PC-3 (cell line): ENCODE measurements around the gene ZC3HAV1L. TPM values are rescaled to one million over a fixed set of nuclear protein-coding genes. Genes with fewer than 3 reads are reported as not detected.
A peak's percentile ranks its signal among the peaks of the same experiment; 100 is the strongest.

Source experiments
- ATAC-seq: fragments of 200-7000 bp; cut with Tn5 transposase; 2 replicates; pipeline ENCODE4 v1.9.1; 2020; ENCODE audit warnings: mild to moderate bottlenecking, moderate library complexity
- Bru-seq: library from RNA; stranded (reverse); fragments of 400-500 nt; gene quantifications from one replicate; lab custom pipeline; 2021; lab: Mats Ljungman, UMichigan
- BruChase-seq, 2 experiments: library from RNA; stranded (reverse); fragments of 400-500 nt; gene quantifications; one replicate each; lab custom pipeline; 2021; lab: Mats Ljungman, UMichigan
- BruUV-seq: library from RNA; stranded (reverse); fragments of 400-500 nt; replicated peaks from 2 replicates; lab custom pipeline; 2021; lab: Mats Ljungman, UMichigan
- CTCF ChIA-PET: fragments of 300-600 bp; sonication (Branson Sonifier 250); formaldehyde crosslinking; loops from one replicate; lab custom pipeline; 2022; ENCODE audit warnings: antibody characterized with exemption; lab: Charles Lee
- POLR2A ChIA-PET: fragments of 300-600 bp; sonication (Branson Sonifier 250); formaldehyde crosslinking; loops from one replicate; lab custom pipeline; 2022; ENCODE audit warnings: antibody characterized with exemption; ENCODE audit not compliant: unreplicated experiment; lab: Charles Lee
- DNase-seq: peaks from one replicate; pipeline ENCODE4 v3.0.0-alpha.2; 2015
- H2AFZ ChIP-seq: fragments of 300-600 bp; sonication (generic); 2 replicates; pipeline ENCODE4 v1.6.0; 2016; ENCODE audit warnings: antibody characterized with exemption, low read length
- H3F3A ChIP-seq: fragments of 300-600 bp; sonication (generic); one replicate; pipeline ENCODE4 v1.6.0; 2017; ENCODE audit warnings: antibody characterized with exemption, low read length, control low read depth, mild to moderate bottlenecking; ENCODE audit not compliant: unreplicated experiment
- H3K27ac ChIP-seq: fragments of 300-600 bp; sonication (generic); 2 replicates; pipeline ENCODE4 v1.5.1; 2016; ENCODE audit warnings: mild to moderate bottlenecking, low read length
- H3K27me3 ChIP-seq: fragments of 300-600 bp; sonication (generic); 2 replicates; pipeline ENCODE4 v1.6.1; 2016; ENCODE audit warnings: low read length, mixed read lengths
- H3K36me3 ChIP-seq: fragments of 300-600 bp; sonication (generic); 2 replicates; pipeline ENCODE4 v1.6.1; 2016; ENCODE audit warnings: low read depth, mixed run types, low read length, mixed read lengths
- H3K4me1 ChIP-seq: fragments of 300-600 bp; sonication (generic); 2 replicates; pipeline ENCODE4 v1.5.1; 2016; ENCODE audit warnings: low read length; ENCODE audit not compliant: insufficient read depth
- H3K4me2 ChIP-seq: fragments of 300-600 bp; sonication (generic); 2 replicates; pipeline ENCODE4 v1.6.0; 2016; ENCODE audit warnings: low read length
- H3K4me3 ChIP-seq: fragments of 300-600 bp; sonication (generic); 2 replicates; pipeline ENCODE4 v1.5.1; 2016; ENCODE audit warnings: mild to moderate bottlenecking, low read length, mixed read lengths
- H3K79me2 ChIP-seq: fragments of 300-600 bp; sonication (generic); 2 replicates; pipeline ENCODE4 v1.6.1; 2017; ENCODE audit warnings: low read length, mixed read lengths
- H3K9ac ChIP-seq: fragments of 300-600 bp; sonication (generic); 2 replicates; pipeline ENCODE4 v1.6.0; 2016; ENCODE audit warnings: mild to moderate bottlenecking, low read length
- H3K9me2 ChIP-seq: fragments of 300-600 bp; sonication (generic); replicated peaks from 2 replicates; pipeline ENCODE4 v1.6.1; 2016; ENCODE audit warnings: mixed run types, low read length, mixed read lengths
- H3K9me3 ChIP-seq: fragments of 300-600 bp; sonication (generic); 2 replicates; pipeline ENCODE4 v1.6.1; 2016; ENCODE audit warnings: low read length, mixed read lengths
- H4K20me1 ChIP-seq: fragments of 300-600 bp; sonication (generic); 2 replicates; pipeline ENCODE4 v1.6.1; 2016; ENCODE audit warnings: low read length, mixed read lengths
- EZH2 ChIP-seq: fragments of 300-600 bp; sonication (generic); IDR thresholded peaks from one replicate; pipeline ENCODE4 v1.6.1; 2017; ENCODE audit warnings: antibody characterized with exemption, mild to moderate bottlenecking, low read length; ENCODE audit not compliant: unreplicated experiment
- EZH2phosphoT487 ChIP-seq: fragments of 300-600 bp; sonication (generic); IDR thresholded peaks from 2 replicates; pipeline ENCODE4 v1.6.1; 2018; ENCODE audit warnings: mild to moderate bottlenecking, antibody characterized with exemption, low read length, borderline replicate concordance
- intact Hi-C: fragments of 100-400 bp; cut with micrococcal nuclease; formaldehyde crosslinking; loops from 2 replicates; pipeline ENCODE4 v1.9.0; 2023
- long read RNA-seq: library from polyadenylated mRNA; unstranded; transcript quantifications from one replicate; pipeline ENCODE4 v2.0.0, GENCODE V29; 2021; ENCODE audit not compliant: unreplicated experiment
- total RNA-seq: library from RNA; depleted of rRNA; stranded (reverse); fragments of >200 nt; gene quantifications from 2 replicates; pipeline ENCODE4 v1.2.3, GENCODE V29; 2014; rRNA removed
- TF ChIP-seq, protein P1 (sequence below): fragments of 300-600 bp; sonication (generic); conservative IDR thresholded peaks from 2 replicates; pipeline ENCODE4 v1.5.1; 2017; ENCODE audit warnings: antibody characterized with exemption, low read depth, mild to moderate bottlenecking, low read length

ZC3HAV1L gene, protein sequence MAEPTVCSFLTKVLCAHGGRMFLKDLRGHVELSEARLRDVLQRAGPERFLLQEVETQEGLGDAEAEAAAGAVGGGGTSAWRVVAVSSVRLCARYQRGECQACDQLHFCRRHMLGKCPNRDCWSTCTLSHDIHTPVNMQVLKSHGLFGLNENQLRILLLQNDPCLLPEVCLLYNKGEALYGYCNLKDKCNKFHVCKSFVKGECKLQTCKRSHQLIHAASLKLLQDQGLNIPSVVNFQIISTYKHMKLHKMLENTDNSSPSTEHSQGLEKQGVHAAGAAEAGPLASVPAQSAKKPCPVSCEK
- total RNA-seq, result 8.2 and 8.7 TPM in 2 replicates
- Bru-seq, nascent RNA, result percentile 88 among the genes with signal in this experiment
- percentile 76 among the genes with signal in this experiment for BruChase-seq, experiment 1, labeled RNA remaining after a 6-hour chase
- BruChase-seq, experiment 2, labeled RNA remaining after a 2-hour chase, result percentile 87 among the genes with signal in this experiment
- long read RNA-seq, partial matches to known transcripts, result 0 of 1 reads
- long read RNA-seq, other reads (novel, unspliced or antisense), result 1 of 1 reads

DNA sequence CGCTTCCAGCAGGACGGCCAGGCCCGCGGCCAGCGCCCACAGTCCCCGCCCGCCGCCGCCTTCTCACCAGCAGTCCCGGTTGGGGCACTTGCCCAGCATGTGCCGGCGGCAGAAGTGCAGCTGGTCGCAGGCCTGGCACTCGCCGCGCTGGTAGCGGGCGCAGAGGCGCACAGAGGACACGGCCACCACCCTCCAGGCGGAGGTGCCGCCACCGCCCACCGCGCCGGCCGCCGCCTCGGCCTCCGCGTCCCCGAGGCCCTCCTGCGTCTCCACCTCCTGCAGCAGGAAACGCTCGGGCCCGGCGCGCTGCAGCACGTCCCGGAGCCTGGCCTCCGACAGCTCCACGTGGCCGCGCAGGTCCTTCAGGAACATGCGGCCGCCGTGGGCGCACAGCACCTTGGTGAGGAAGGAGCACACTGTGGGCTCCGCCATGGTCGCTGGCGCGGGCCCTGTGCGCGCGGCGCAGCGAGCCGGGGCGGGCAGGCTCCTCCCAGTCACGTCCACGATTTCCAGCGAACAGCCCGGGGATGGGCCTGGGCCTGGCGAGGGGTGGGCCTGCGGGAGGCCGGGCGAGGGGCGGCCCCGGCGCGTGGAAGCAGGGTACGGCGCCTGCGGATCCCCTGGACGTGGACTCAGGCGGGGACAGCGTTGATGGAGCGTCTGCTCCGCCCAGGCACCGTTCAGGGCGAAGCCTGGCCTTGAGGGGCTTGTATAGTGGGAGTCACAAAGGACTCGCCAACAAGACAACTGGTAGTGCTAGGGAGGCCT, at the start of gene ZC3HAV1L:
TSS of gene ZC3HAV1L (minus strand) at position 457 of the 768 bp plus-strand sequence. CDS start at position 432, 25 bp downstream.
- intact Hi-C loops, result loop anchor here (5.0 kb wide), 1 partner anchor 143 kb away; no protein-coding TSS in a partner anchor
- H3K27me3 ChIP-seq, result no peaks in the 10 kb centered on the region
- POLR2A ChIA-PET, result interaction anchor here (0.7 kb wide), 1 partner anchor 79 kb away, joined by 4 read pairs; no protein-coding TSS in a partner anchor

DNA sequence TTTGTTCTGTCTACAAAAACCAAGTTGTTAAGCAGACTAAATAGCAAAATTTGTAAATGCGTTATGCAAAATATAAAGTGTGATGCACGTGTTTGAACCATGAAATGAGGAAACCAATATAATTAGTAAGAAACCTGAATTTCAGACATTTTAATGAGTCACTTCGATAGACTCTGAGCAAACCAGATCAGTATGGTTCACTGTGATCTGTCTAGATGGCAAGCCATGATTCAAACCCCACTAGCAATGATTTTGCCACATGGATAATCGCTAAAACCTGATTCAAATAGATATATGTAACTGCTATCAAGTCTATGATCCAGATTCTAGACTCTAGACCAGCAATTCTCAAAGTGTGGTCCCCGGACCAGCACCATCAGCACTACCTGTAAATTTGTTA, 48.9 kb upstream of the ZC3HAV1L start:
- Histone ChIP-seq H4K20me1 (no peaks in the 10 kb centered on the region), H2AFZ (no peak overlapping the region), H3K36me3 (peaks cover 47% of the 10 kb centered on the region), H3K27ac (no peak overlapping the region), H3F3A (no peaks in the 10 kb centered on the region), H3K79me2 (no peaks in the 10 kb centered on the region), H3K4me1 (no peaks in the 10 kb centered on the region), H3K9ac (no peak overlapping the region), H3K9me2 (no peaks in the 10 kb centered on the region), H3K27me3 (no peaks in the 10 kb centered on the region), H3K9me3 (no peaks in the 10 kb centered on the region), H3K4me2 (no peak overlapping the region), H3K4me3 (no peak overlapping the region)
- CTCF ChIA-PET, result no interaction called here
- DNase-seq (no peak), ATAC-seq (no peak)
- POLR2A ChIA-PET, result no interaction called here
- TF ChIP-seq, protein P1, sequence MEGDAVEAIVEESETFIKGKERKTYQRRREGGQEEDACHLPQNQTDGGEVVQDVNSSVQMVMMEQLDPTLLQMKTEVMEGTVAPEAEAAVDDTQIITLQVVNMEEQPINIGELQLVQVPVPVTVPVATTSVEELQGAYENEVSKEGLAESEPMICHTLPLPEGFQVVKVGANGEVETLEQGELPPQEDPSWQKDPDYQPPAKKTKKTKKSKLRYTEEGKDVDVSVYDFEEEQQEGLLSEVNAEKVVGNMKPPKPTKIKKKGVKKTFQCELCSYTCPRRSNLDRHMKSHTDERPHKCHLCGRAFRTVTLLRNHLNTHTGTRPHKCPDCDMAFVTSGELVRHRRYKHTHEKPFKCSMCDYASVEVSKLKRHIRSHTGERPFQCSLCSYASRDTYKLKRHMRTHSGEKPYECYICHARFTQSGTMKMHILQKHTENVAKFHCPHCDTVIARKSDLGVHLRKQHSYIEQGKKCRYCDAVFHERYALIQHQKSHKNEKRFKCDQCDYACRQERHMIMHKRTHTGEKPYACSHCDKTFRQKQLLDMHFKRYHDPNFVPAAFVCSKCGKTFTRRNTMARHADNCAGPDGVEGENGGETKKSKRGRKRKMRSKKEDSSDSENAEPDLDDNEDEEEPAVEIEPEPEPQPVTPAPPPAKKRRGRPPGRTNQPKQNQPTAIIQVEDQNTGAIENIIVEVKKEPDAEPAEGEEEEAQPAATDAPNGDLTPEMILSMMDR, result no peak
- no peak for TF ChIP-seq EZH2
- intact Hi-C loops, result no loop called here
- no TSS peak for BruUV-seq

More for the DNA sequence above, at the start of gene ZC3HAV1L:
- ATAC-seq (peak; percentile 86), DNase-seq (peak; percentile 67)
- H3K4me1 ChIP-seq, result peaks cover 25% of the 10 kb centered on the region
- H3K9me2 ChIP-seq, result no peaks in the 10 kb centered on the region; the same call in 1 of the 2 replicates
- H3K9ac ChIP-seq, result peak within 1 kb of the TSS; percentile 98
- H3K4me3 ChIP-seq, result peak within 1 kb of the TSS; percentile 94
- no peaks in the 10 kb centered on the region for H3K9me3 ChIP-seq
- H4K20me1 ChIP-seq, result peaks cover 13% of the 10 kb centered on the region
- CTCF ChIA-PET, result no interaction called here
- H3K4me2 ChIP-seq, result peak within 1 kb of the TSS; percentile 98
- peaks cover 23% of the 10 kb centered on the region for H3K36me3 ChIP-seq
- no peaks in the 10 kb centered on the region for H3F3A ChIP-seq
- peaks cover 49% of the 10 kb centered on the region for H3K79me2 ChIP-seq
- no TSS peak for BruUV-seq
- peak within 1 kb of the TSS; percentile 82 for H2AFZ ChIP-seq
- H3K27ac ChIP-seq, result peak within 1 kb of the TSS; percentile 78
- TF ChIP-seq EZH2phosphoT487, result no peak
- no peak for TF ChIP-seq EZH2
- TF ChIP-seq, protein P1, result no peak
